ENCODE data around the gene CHST11.

CHST11 gene

DNA sequence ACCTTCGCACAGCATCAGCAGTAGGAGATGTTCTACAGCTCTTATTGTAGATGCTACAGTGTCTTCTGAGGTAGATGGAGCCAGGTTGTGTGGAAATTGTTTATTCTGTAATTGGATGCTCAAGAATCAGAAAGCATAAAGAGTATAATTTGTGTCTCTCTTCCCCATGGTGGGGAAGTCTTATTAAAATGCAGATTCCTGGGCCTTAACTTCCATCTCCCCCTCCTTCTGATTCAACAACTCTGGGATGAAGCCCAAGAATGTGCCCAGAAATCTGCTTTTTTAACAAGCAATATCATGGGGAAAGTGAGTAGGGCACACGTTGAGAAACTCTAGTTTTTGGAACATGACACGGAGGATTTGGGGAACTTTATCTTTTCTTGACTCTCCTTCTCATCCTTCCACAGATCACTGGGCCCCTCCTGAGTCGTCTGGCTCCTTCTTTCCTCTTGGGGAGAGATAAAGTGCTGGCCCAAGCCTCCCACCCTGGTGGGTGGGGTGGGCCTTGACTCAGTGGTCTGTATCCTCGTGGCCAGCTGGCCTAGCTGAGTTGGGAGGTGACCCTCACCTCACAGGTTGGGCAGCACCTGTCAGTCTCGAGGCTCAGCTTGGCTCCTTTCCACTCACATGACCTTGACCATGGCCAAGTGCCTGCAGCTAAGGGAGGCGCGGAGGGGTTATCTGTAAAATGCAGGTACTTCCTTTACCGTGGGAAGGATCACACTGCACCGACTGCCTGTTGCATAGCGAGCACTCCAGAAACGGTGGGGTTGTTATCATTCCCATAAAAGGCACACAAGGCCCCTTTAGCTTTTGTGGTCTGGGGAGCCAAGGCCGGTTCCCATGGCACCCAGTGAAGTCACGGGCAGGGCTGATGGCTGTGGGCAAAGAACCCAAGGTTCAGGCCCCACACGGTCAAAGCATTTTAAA, 141.9 kb downstream of the CHST11 start:
- no peak for DNase-seq (ENCODE audit: low spot score)
- in situ Hi-C loops (cut with MboI; ENCODE audit: low sequenced_read_pairs, unreplicated experiment), result no loop called here
- TF ChIP-seq, protein P1, sequence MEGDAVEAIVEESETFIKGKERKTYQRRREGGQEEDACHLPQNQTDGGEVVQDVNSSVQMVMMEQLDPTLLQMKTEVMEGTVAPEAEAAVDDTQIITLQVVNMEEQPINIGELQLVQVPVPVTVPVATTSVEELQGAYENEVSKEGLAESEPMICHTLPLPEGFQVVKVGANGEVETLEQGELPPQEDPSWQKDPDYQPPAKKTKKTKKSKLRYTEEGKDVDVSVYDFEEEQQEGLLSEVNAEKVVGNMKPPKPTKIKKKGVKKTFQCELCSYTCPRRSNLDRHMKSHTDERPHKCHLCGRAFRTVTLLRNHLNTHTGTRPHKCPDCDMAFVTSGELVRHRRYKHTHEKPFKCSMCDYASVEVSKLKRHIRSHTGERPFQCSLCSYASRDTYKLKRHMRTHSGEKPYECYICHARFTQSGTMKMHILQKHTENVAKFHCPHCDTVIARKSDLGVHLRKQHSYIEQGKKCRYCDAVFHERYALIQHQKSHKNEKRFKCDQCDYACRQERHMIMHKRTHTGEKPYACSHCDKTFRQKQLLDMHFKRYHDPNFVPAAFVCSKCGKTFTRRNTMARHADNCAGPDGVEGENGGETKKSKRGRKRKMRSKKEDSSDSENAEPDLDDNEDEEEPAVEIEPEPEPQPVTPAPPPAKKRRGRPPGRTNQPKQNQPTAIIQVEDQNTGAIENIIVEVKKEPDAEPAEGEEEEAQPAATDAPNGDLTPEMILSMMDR (IDR thresholded peaks at IDR 0.05; ENCODE audit: borderline replicate concordance, control extremely low read depth, extremely low read depth, insufficient read depth, missing control alignments), result no peak

GRCh38 chr12:104599272-104600035, 142.7 kb downstream of the CHST11 start:
- in situ Hi-C loops (cut with MboI; ENCODE audit: low sequenced_read_pairs, unreplicated experiment), result no loop called here
- no peak for DNase-seq (ENCODE audit: low spot score)
- TF ChIP-seq, protein P1 (IDR thresholded peaks at IDR 0.05; ENCODE audit: borderline replicate concordance, control extremely low read depth, extremely low read depth, insufficient read depth, missing control alignments), result no peak

- TF ChIP-seq, protein P1 (IDR thresholded peaks at IDR 0.05; ENCODE audit: borderline replicate concordance, control extremely low read depth, extremely low read depth, insufficient read depth, missing control alignments), result no peak
- DNase-seq (ENCODE audit: low spot score), result no peak
- in situ Hi-C loops (cut with MboI; ENCODE audit: low sequenced_read_pairs, unreplicated experiment), result no loop called here
Observed at GRCh38 chr12:104600036-104600712, 143.4 kb downstream of the CHST11 start.

DNA sequence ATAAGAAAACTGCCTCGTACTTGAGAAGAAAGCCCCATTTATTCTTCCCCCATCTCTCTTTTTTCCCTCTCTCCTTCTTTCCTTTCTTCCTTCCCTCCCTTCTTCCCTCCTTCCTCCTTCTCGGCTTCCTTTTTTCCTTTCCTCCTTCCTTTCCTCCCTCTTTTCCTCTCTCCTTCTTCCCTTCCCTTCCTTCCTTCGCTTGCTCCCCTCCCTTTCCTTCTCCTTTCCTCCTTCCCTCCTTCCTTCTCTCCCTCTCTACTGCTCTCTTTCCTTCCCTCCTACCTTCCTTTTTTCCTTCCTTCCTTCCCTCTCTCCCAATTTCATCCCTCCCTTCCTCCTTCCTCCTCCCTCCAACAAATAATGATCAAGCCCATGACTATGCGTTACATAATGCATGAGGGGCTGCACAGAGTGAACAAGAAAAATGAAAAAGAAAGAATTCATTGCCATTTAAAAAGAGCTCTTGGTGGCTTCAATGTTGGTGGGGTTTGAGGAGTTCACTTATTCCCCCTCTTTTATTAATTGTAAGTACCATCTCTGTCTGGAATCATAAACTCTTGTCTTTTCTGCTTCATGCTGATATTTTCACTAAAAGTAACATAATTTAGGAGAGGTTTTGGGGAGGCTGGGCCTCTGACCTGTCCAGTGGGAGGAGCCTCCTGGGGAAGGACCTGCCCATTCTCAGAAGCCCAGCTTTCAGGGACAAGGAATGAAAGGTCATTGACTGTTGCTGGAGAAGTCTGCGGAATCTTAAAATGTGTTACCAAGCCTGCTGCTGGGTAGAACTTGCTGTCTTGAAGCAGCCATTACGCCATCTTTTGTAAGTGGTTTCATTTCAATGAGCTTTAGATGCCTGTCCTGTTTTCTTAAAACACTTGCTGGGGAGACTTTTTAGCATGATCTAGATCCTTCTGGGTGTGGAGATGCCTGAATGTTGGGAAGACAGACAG, 144.3 kb downstream of the CHST11 start:
- in situ Hi-C loops (cut with MboI; ENCODE audit: low sequenced_read_pairs, unreplicated experiment), result no loop called here
- DNase-seq (ENCODE audit: low spot score), result no peak
- TF ChIP-seq, protein P1 (IDR thresholded peaks at IDR 0.05; ENCODE audit: borderline replicate concordance, control extremely low read depth, extremely low read depth, insufficient read depth, missing control alignments), result no peak

- no peak for DNase-seq (ENCODE audit: low spot score)
- TF ChIP-seq, protein P1 (IDR thresholded peaks at IDR 0.05; ENCODE audit: borderline replicate concordance, control extremely low read depth, extremely low read depth, insufficient read depth, missing control alignments), result no peak
- in situ Hi-C loops (cut with MboI; ENCODE audit: low sequenced_read_pairs, unreplicated experiment), result no loop called here
Observed at GRCh38 chr12:104602406-104602805, 145.7 kb downstream of the CHST11 start.
